IMR-90 (cell line): ENCODE data around the gene ZNF526. TPM values are rescaled to one million over a fixed set of nuclear protein-coding genes. Genes with fewer than 3 reads are reported as not detected.

Source experiments
- ATAC-seq: fragments of 200-7000 bp; cut with Tn5 transposase; 2 replicates; pipeline ENCODE4 v1.9.1; 2020; ENCODE audit warnings: low read depth, mild to moderate bottlenecking, moderate library complexity
- BruUV-seq: library from RNA; stranded (reverse); fragments of 400-500 nt; replicated peaks from 2 replicates; lab custom pipeline; 2021; lab: Mats Ljungman, UMichigan
- CTCF ChIA-PET: fragments of 300-600 bp; formaldehyde crosslinking; extraction: SDS; loops from one replicate; lab custom pipeline; 2021; ENCODE audit warnings: antibody characterized with exemption; lab: Yijun Ruan, JAX
- POLR2A ChIA-PET: fragments of 300-600 bp; sonication (Branson Sonifier 250); formaldehyde crosslinking; loops from one replicate; lab custom pipeline; 2022; ENCODE audit warnings: antibody characterized with exemption; ENCODE audit not compliant: unreplicated experiment; lab: Charles Lee
- DNase-seq: peaks from one replicate; pipeline ENCODE4 v3.0.0; 2013
- H2AFZ ChIP-seq: replicated peaks from 2 replicates; pipeline ENCODE3; 2013; ENCODE audit warnings: low read length, mild to moderate bottlenecking; ENCODE audit not compliant: poor library complexity
- H2AK5ac ChIP-seq: 2 replicates; pipeline ENCODE4 v1.6.1; 2013; ENCODE audit warnings: low read depth, low read length, inconsistent platforms
- H2AK9ac ChIP-seq: replicated peaks from 2 replicates; pipeline ENCODE3; 2013; ENCODE audit warnings: mild to moderate bottlenecking, low read depth, low read length, moderate library complexity; ENCODE audit not compliant: poor library complexity
- H2BK120ac ChIP-seq: 2 replicates; pipeline ENCODE4 v1.6.1; 2013; ENCODE audit warnings: low read depth, low read length, inconsistent platforms
- H2BK15ac ChIP-seq: 3 replicates; pipeline ENCODE4 v1.6.1; 2013; ENCODE audit warnings: low read depth, low read length, inconsistent platforms
- H2BK20ac ChIP-seq: 2 replicates; pipeline ENCODE4 v1.6.1; 2013; ENCODE audit warnings: low read depth, mild to moderate bottlenecking, inconsistent platforms, low read length, moderate library complexity
- H2BK5ac ChIP-seq: 2 replicates; pipeline ENCODE4 v1.6.1; 2013; ENCODE audit warnings: mild to moderate bottlenecking, low read depth, low read length, inconsistent platforms; ENCODE audit not compliant: poor library complexity, severe bottlenecking
- H3K14ac ChIP-seq: replicated peaks from 2 replicates; pipeline ENCODE4 v1.6.1; 2013; ENCODE audit warnings: low read depth, low read length, inconsistent platforms
- H3K18ac ChIP-seq: 2 replicates; pipeline ENCODE4 v1.6.1; 2013; ENCODE audit warnings: low read depth, low read length, control low read depth
- H3K23ac ChIP-seq: 2 replicates; pipeline ENCODE4 v1.6.1; 2013; ENCODE audit warnings: low read depth, low read length, inconsistent platforms
- H3K27ac ChIP-seq: 2 replicates; pipeline ENCODE4 v1.5.1; 2013; ENCODE audit warnings: mild to moderate bottlenecking, control low read depth, low read length; ENCODE audit not compliant: insufficient read depth
- H3K27me3 ChIP-seq: 2 replicates; pipeline ENCODE4 v1.6.1; 2013; ENCODE audit warnings: low read length; ENCODE audit not compliant: control insufficient read depth, insufficient read depth
- H3K36me3 ChIP-seq: 2 replicates; pipeline ENCODE4 v1.6.1; 2013; ENCODE audit warnings: low read length, mixed read lengths; ENCODE audit not compliant: control insufficient read depth, insufficient read depth
- H3K4ac ChIP-seq: 2 replicates; pipeline ENCODE4 v1.6.1; 2013; ENCODE audit warnings: low read depth, low read length, inconsistent platforms
- H3K4me1 ChIP-seq: 2 replicates; pipeline ENCODE4 v1.6.1; 2013; ENCODE audit warnings: low read length, mixed read lengths; ENCODE audit not compliant: control insufficient read depth, insufficient read depth
- H3K4me2 ChIP-seq: 2 replicates; pipeline ENCODE4 v1.6.1; 2013; ENCODE audit warnings: low read depth, mild to moderate bottlenecking, control low read depth, low read length, moderate library complexity
- H3K4me3 ChIP-seq: 2 replicates; pipeline ENCODE4 v1.5.1; 2013; ENCODE audit warnings: low read depth, mild to moderate bottlenecking, control low read depth, low read length, moderate library complexity; ENCODE audit not compliant: insufficient read depth
- H3K56ac ChIP-seq: 2 replicates; pipeline ENCODE4 v1.6.1; 2013; ENCODE audit warnings: low read length, inconsistent platforms; ENCODE audit not compliant: insufficient read depth; ENCODE audit errors: extremely low read depth
- H3K79me1 ChIP-seq, 2 experiments: 2 replicates each; pipeline ENCODE4 v1.6.1; 2013; ENCODE audit warnings: low read length in 2 of 2, inconsistent platforms in 1 of 2, low read depth in 1 of 2
- H3K9ac ChIP-seq: 2 replicates; pipeline ENCODE4 v1.6.1; 2013; ENCODE audit warnings: low read depth, low read length, control low read depth
- H3K9me1 ChIP-seq: 2 replicates; pipeline ENCODE4 v1.6.1; 2013; ENCODE audit warnings: low read length, inconsistent platforms; ENCODE audit not compliant: insufficient read depth
- H3K9me3 ChIP-seq: 2 replicates; pipeline ENCODE4 v1.6.1; 2013; ENCODE audit warnings: low read length; ENCODE audit not compliant: control insufficient read depth, insufficient read depth
- H4K20me1 ChIP-seq: 2 replicates; pipeline ENCODE4 v1.6.1; 2013; ENCODE audit warnings: low read length, inconsistent platforms; ENCODE audit not compliant: insufficient read depth
- H4K5ac ChIP-seq: 2 replicates; pipeline ENCODE4 v1.6.1; 2013; ENCODE audit warnings: mild to moderate bottlenecking, low read depth, low read length, control low read depth
- H4K8ac ChIP-seq, 2 experiments: 2 replicates each; pipeline ENCODE4 v1.6.1; 2013; ENCODE audit warnings: low read depth in 2 of 2, low read length in 2 of 2, control low read depth in 1 of 2, inconsistent platforms in 1 of 2
- H4K91ac ChIP-seq: 2 replicates; pipeline ENCODE4 v1.6.1; 2013; ENCODE audit warnings: low read depth, low read length, inconsistent platforms; ENCODE audit not compliant: insufficient read depth
- BHLHE40 ChIP-seq: fragments of 150-350 bp; IDR thresholded peaks from 2 replicates; pipeline ENCODE4 v1.6.1; 2016; ENCODE audit warnings: mild to moderate bottlenecking, low read depth, low read length
- ELK1 ChIP-seq: fragments of 150-350 bp; IDR thresholded peaks from 2 replicates; pipeline ENCODE4 v1.6.1; 2016; ENCODE audit warnings: low read depth, mild to moderate bottlenecking, low read length, moderate library complexity, borderline replicate concordance
- MAFK ChIP-seq: IDR thresholded peaks from 2 replicates; pipeline ENCODE4 v1.6.1; 2012; ENCODE audit warnings: low read depth, low read length, improper control_type of control experiment
- RAD21 ChIP-seq: IDR thresholded peaks from 2 replicates; pipeline ENCODE4 v1.6.1; 2012; ENCODE audit warnings: low read length, improper control_type of control experiment
- RCOR1 ChIP-seq: IDR thresholded peaks from 2 replicates; pipeline ENCODE4 v1.6.1; 2012; ENCODE audit warnings: mild to moderate bottlenecking, low read length, improper control_type of control experiment; ENCODE audit not compliant: insufficient replicate concordance
- RFX5 ChIP-seq: IDR thresholded peaks from 2 replicates; pipeline ENCODE4 v1.8.0; 2012; ENCODE audit warnings: low read depth, mild to moderate bottlenecking, low read length, moderate library complexity
- WGBS, 2 experiments: methylation state at CpG; one replicate each; pipeline versions ENCODE4 v1.1.5 to v1.1.7; 2013; ENCODE audit warnings: missing lambda C conversion rate in 2 of 2; ENCODE audit not compliant: insufficient read length in 1 of 2; ENCODE audit errors: extremely low coverage in 2 of 2; 5-methylcytosine and 5-hydroxymethylcytosine counted together
- dilution Hi-C: fragments of 300-500 bp; cut with HindIII; formaldehyde crosslinking; loops from one replicate; pipeline ENCODE4 v1.14.3; 2018; ENCODE audit warnings: low sequenced_read_pairs; ENCODE audit not compliant: unreplicated experiment
- in situ Hi-C: fragments of 300-500 bp; cut with MboI; formaldehyde crosslinking; loops from 3 replicates; pipeline ENCODE4 v1.14.3; 2019; ENCODE audit warnings: low sequenced_read_pairs, inconsistent platforms, mixed read lengths
- intact Hi-C: fragments of 100-400 bp; cut with micrococcal nuclease; formaldehyde crosslinking; loops from 2 replicates; pipeline ENCODE4 v1.10.0; 2022
- polyA plus RNA-seq, 3 experiments: library from polyadenylated mRNA; depleted of rRNA; stranded (reverse); fragments of >200 nt; gene quantifications; 2 replicates each; pipeline ENCODE4 v1.2.3, GENCODE V29; 2012; ENCODE audit warnings: low replicate concordance in 1 of 3
- total RNA-seq: library from RNA; depleted of rRNA; stranded (reverse); fragments of >200 nt; gene quantifications from 2 replicates; pipeline ENCODE4 v1.2.3, GENCODE V29; 2012

The ZNF526 gene
- total and polyA plus RNA-seq, 2 of the 4 experiments (the other 2 are of a cell fraction) = 7.3 to 13.6 TPM

DNA sequence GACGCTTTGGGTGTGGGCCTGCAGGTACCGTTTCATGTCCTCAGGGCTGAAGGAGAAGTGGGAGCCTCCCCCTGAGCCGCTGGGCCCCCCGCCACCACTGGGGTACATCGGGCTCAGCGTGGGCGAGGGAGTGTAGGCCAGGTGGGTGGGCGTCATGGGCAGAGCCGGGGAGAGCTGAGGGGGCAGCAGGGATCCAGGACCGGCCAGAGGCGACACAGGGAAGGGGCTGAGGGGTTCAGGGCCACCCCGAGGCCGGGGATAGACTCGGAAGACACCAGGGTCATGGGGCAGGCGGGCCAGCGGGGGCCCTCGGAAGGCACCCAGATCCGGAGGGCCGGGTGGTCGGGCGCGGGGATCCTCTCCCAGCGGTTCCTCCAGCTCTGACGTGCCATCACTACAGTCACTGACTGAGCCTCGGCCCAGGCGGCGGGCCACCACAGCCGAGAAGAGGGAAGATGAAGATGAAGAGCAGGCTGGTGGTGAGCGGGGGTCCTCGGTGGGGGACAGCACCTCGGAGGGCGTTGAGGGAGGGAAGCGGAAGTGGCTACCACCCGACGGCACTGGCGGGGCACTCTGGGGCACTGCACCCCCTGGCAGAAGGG is 29.1 kb downstream of the ZNF526 start:
- Histone ChIP-seq H3K23ac (no peak overlapping the region), H3K4me1 (peaks cover 25% of the 10 kb centered on the region), H2BK120ac (no peak overlapping the region), H4K8ac (no peak overlapping the region), H3K9me1 (peaks cover 7% of the 10 kb centered on the region; the same call in 1 of the 2 replicates), H3K27ac (no peak overlapping the region), H2AFZ (no peak overlapping the region), H3K79me1 (peaks cover 6 to 62% of the 10 kb centered on the region in 2 experiments; a peak in 3 of 4 replicates), H2BK20ac (no peak overlapping the region), H3K4me2 (no peak overlapping the region), H3K9ac (no peak overlapping the region), H3K18ac (no peak overlapping the region), H2AK5ac (no peak overlapping the region), H3K14ac (no peak overlapping the region), H3K56ac (no peak overlapping the region), H3K9me3 (no peaks in the 10 kb centered on the region), H2BK5ac (no peak overlapping the region), H2AK9ac (no peak overlapping the region), H4K20me1 (peaks cover 54% of the 10 kb centered on the region), H4K5ac (no peak overlapping the region), H2BK15ac (no peak overlapping the region), H4K91ac (no peak overlapping the region), H3K4me3 (no peak overlapping the region), H3K36me3 (peaks cover 15% of the 10 kb centered on the region), H3K4ac (no peak overlapping the region), H3K27me3 (no peaks in the 10 kb centered on the region)
- ATAC-seq = no peak
- 96% methylated on average over 19 of the region's 36 CpGs; no CpG with 5 or more reads in 1 of the 2 experiments for WGBS, 2 experiments
- intact Hi-C loops = no loop called here
- dilution Hi-C loops = no loop called here
- TF ChIP-seq MAFK = no peak
- no peak for TF ChIP-seq BHLHE40
- TF ChIP-seq RFX5 = no peak
- no peak for TF ChIP-seq RAD21
- no peak for TF ChIP-seq ELK1
- TF ChIP-seq RCOR1 = no peak
- no TSS peak for BruUV-seq
- POLR2A ChIA-PET = interaction anchor here (0.5 kb wide), 1 partner anchor 124 kb away, joined by 3 read pairs; no protein-coding TSS in a partner anchor
- in situ Hi-C loops = no loop called here
- no peak for DNase-seq
- CTCF ChIA-PET = interaction anchor here (1.2 kb wide), 1 partner anchor 30 kb away, joined by 3 read pairs; no protein-coding TSS in a partner anchor
